GM19438 (cell line): ENCODE results near the gene POMP.
A peak's percentile ranks its signal among the peaks of the same experiment; 100 is the strongest.
"Not testable (repeated sequence)": the region's sequence is repeated elsewhere in the genome, so short reads cannot be mapped to it uniquely, and the experiment has no call there.

Source experiments
- ATAC-seq: cut with Tn5 transposase; IDR thresholded peaks from one replicate; pipeline ENCODE4 v1.9.1; 2021; ENCODE audit warnings: low read depth; ENCODE audit not compliant: unreplicated experiment

POMP gene

DNA sequence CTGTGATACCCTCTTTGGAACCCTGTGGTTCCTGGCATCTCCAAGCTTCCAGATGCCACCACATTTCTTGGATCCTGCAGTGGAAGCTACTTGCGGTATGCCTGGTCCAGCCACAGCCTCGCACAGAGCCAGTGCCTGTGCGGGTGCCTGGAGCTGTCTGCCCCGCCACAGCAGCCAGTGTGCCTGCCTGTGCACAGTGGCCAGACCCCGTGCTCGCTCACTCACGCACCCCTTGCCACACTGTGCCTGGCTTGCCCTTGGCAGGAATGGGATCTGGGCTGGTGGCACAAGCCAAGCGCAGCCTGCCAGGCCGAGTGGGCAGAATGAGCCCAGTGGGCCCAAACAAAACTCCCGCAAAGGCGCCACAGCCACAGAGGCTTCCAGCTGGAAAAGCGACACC is 26.2 kb downstream of the POMP start:
- no peak for ATAC-seq

DNA sequence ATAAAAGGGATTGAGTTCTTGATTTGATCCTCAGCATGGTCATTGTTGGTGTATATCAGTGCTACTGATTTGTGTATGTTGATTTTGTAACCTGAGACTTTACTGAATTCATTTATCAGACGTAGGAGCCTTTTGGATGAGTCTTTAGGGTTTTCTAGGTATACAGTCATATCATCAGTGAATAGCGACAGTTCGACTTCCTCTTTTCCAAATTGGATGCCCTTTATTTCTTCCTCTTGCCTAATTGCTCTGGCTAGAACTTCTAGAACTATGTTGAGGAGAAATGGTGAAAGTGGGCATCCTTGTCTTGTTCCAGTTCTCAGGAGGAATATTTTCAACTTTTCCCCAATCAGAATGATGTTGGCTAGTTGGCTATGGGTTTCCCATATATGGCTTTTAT is 27.0 kb downstream of the POMP start:
- ATAC-seq: no peak

DNA sequence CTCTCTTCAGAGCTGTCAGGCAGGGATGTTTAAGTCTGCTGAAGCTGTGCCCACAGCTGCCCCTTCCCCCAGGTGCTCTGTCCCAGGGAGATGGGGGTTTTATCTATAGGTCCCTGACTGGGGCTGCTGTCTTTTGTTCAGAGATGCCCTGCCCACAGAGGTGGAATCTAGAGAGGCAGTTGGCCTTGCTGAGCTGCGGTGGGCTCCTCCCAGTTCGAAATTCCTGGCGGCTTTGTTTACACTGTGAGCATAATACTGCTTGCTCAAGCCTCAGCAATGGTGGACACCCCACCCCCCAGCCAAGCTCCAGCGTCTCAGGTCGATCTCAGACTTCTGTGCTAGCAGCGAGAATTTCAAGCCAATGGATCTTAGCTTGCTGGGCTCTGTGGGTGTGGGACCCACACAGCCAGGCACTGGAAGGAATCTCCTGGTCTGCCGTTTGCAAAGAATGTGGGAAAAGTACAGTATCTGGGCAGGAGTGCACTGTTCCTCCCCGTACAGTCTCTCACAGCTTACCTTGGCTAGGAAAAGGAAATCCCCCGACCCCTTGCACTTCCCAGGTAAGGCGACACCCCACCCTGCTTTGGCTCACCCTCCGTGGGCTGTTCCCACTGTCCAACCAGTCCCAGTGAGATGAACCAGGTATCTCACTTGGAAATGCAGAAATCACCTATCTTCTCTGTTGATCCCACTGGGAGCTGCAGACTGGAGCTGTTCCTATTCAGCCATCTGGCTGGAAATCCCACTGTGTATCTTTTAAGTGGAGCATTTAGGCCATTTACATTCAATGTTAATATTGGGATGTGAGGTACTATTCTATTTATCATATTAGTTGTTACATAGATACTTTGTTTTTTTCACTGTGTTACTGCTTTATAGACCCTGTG is 34.9 kb downstream of the POMP start:
- not testable (repeated sequence) for ATAC-seq

DNA sequence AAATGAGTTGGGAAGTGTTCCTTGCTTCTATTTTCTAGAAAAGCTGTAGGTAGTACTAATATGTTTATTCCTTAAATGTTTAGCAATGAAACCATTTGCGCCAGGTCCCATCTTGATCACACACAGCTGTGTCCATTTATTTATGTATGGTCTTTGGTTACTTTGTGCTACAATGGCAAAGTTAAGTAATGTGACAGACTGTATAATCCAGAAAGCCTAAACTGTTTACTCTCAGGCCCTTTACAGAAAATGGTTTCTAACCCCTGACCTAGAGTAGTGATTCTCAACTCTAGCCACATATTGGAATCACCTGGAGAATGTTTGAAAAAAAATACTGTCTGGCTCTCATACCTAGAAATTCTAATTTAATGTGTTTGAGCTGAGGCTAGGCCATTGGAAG is 38.5 kb downstream of the POMP start:
- no peak for ATAC-seq

DNA sequence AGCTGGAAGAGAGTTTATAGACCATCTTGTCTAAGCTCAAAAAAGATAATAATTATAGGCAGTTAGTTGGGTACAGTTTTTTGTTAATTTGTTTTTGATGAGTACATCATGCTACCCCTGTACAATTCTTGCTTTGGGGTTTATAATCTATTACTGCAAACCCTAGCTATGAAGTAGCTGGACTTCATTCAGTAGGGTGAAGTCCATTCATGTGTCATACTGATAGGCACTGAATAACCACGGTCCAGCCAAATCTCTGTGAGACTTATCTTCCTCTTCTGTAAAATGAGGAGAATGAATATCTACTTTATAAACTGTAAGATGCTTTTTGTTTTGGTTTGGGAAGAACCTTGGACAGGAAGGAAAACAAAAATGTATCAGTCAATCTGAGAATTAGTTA is 40.3 kb downstream of the POMP start:
- ATAC-seq: no peak

DNA sequence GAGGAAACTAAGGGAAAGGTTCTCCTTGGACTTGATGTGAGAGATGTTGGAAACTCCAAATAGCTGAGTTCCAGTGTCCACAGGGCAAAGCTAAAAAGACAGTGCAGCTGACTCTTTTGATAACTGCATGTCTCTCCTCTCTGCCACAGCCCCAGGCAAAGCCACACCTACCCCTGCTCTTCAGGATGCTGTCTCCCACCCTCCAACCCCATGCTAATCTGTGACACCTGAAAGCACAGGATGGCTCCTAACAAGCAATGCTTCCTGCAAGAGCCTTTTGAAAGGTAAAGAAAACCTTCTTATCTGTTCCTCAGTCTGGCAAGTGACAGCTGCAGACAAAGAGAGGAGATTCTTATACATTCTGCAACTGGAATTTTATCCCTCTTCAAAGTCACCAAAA is 45.4 kb downstream of the POMP start:
- ATAC-seq: no peak

DNA sequence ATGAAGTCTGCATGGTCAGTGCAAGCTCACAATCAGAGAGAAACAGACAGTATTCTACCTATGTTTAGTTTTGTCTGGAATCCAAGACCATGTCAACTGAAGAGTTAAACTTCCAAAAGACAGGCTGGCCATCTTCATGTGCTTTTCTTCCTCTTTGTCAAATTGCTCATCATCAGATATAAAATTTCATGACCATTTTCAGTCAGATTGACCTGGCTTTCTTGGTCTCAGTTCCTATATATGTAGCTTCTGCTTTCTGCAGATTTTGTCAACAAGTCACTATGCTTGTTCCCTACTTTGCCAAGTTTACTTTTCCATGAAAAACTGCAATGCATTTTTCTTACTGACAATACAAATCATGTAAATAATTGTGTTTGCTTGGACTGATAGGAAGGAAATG is 46.0 kb downstream of the POMP start:
- ATAC-seq: no peak

DNA sequence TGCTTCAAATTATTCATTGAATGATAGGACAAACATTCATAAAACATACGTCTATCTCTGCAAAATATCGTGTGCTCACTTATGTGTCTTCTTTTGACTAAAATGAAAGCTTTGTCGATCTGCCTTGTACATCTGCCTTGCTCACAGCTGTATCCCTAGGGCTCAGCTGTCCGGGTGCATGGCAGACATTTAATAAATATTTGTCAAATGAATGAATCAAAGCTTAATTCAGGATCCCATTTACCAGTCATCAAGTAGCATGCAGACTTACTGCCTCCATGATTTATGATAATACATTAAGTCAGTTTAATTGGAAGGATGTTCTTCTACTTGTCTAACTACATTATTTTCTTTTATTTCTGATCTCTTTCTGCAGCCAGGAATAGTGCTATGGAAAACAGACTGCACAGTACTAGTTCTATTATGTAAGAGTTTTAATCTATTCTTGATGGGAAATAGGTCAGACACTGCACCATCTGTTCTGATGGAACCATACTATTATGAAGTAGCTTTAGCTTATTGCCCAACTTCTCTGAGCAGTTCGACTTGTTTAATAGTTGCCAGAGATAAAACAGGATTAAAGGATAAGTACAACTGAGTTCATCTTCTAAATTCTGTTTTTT is 46.6 kb downstream of the POMP start:
- ATAC-seq: no peak

DNA sequence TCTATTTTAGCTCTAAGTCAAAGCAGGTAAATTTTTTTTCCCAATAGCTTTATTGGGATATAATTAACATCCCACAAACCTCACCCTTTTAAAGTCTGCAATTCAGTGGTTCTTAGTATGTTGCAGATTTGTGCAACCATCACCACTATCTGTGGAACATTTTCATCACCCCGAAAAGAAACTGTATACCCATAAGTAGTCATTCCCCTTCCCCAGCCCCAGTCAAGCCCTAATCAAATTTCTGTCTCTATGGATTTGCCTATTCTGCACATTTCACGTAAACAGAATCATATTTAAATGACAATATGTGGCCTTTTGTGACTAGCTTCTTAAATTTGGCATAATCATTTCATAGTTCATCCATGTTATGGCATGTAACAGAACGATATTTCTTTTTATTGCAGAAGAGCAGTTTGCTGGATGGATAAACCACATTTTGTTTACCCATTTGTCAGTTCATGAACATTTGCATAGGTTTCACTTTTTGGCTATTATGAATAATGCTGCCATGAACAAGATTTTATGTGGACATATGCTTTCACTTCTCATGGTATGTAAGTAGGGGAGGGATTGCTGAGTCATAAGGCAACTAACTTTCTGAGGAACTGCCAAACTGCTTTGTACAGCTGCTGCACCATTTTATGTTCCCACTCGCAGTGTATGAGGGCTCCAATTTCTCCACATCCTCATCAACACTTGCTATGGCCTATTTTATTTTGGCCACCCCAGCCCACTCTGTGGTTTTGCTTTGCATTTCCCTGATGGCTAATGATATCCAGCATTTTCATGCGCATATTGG is 48.9 kb downstream of the POMP start:
- ATAC-seq: peak; percentile 92

DNA sequence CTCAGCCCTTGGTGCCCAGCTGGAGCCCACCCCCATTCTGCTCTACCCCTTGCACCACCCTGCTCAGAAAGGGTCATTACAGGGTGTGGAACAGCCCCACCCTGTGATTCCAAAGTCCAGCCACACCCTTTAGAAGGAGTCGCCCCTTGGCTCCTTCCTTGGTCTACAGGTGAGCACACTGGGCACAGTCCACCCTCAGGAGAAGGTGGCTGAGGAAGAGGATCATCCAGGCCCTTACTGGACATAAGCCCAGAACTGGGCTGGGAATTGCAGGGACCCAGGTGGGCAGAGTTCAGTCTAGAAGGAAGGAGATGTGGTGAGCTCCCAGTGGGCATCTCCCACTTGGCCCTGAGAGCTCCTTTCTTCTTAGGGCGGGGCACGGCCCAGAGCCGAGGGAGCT is 51.2 kb downstream of the POMP start:
- no peak for ATAC-seq

DNA sequence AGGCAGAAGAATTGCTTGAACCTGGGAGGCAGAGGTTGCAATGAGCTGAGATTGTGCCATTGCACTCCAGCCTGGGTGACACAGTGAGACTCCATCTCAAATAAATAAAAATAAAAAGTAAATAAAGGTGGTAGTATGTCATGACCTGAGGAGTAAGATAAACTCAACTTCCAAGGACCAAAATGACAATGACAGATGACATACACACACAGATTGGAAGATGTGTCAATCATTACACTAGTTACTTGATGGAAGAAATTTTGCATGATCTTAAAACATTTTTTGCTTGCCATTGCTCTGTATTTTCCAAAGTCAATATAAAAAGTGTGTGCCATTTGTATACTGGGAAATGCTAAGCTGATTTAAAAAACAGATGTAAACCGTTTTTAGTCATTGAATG is 55.7 kb downstream of the POMP start:
- no peak for ATAC-seq

DNA sequence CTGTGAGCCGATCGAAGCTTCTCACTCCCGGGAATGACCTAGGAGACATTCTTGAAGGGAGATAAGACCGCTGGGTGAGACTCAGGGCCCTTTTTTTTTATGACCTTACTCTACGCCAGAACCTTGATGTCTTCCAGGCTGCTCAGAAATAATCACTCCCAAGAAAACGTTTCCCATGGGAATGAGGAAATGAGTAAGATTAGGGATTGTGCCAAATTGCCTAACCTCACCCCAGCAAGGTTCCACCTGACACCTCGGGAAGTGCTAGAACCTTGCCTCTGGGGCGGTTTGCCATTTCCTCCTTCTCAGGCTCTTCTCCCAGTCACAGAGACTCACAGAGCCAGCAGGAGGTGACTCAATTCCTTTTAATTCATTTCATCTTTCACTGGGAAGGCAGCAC is 57.6 kb downstream of the POMP start:
- no peak for ATAC-seq

DNA sequence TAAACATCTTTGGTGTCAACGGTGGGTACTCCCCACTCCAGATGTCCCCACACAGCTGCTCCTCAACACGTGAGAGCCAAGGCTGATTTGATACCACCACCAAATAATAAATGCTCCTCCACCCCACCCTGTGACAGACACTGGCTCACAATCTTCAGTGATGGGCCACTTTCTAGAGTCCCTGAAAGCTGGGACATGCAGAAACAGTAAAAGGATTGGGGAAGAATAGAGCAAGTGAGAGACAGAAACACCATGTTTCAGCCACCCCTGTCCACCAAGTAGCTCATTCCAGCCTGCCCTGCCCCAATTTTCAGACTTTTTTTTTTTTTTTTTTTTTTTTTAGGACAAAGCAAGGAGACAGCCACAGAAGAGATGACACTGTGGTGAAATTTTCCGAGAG is 58.2 kb downstream of the POMP start:
- ATAC-seq: no peak

DNA sequence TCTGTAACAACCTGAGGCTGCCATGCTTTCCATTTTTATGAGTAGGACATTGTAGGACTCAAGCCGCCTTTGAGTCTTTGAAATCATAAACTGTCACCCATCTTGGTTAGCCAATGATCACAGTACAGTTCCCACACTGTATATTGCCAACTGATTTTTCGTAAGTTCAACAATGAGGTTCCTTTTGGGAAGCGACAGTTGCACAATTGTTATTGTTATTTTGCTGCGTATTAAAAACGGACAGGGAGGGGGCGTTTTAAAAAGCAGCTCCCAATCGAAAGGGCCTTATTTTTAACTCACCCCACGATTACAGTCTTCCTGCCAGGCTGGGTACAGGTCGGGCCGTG is 59.2 kb downstream of the POMP start:
- ATAC-seq: no peak

DNA sequence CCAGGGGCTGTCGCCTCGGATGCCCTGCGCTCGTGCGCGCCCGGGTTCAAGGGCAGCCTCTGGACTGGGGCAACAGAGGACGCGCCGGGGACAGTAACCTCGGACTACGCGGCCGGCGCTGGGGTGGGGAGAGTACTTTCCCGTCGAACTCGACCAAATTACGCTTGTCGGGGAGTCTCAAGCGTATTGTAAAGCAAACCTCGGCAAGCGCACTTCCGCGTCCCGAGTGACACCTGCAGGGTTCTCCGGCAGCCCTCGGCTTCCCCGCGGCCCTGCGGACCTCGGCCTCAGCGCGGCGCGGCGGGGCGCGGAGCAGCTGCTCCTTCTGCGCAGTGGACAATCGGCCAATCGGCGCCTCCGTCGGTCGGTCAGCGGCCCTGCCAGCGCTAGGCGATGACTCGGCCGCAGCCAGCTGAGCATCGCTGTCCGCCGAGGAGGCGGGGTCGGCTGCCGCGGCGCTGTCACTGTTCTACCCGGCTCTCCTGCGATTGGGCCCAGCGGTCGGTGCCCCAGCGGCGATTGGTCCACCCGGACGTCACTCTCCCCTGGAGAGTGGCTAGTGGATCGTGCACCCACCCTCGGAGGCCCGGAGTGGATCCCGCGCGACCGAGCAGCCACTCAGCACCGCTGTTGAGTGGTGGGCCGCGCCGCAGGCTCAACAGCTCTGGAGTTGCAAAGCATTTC is 59.8 kb downstream of the POMP start, which contains the start of gene SLC46A3:
SLC46A3 (minus strand) TSS at position 428 of the 684 bp plus-strand sequence. CDS start 972 bp downstream, outside the sequence.
- peak; percentile 98 for ATAC-seq

DNA sequence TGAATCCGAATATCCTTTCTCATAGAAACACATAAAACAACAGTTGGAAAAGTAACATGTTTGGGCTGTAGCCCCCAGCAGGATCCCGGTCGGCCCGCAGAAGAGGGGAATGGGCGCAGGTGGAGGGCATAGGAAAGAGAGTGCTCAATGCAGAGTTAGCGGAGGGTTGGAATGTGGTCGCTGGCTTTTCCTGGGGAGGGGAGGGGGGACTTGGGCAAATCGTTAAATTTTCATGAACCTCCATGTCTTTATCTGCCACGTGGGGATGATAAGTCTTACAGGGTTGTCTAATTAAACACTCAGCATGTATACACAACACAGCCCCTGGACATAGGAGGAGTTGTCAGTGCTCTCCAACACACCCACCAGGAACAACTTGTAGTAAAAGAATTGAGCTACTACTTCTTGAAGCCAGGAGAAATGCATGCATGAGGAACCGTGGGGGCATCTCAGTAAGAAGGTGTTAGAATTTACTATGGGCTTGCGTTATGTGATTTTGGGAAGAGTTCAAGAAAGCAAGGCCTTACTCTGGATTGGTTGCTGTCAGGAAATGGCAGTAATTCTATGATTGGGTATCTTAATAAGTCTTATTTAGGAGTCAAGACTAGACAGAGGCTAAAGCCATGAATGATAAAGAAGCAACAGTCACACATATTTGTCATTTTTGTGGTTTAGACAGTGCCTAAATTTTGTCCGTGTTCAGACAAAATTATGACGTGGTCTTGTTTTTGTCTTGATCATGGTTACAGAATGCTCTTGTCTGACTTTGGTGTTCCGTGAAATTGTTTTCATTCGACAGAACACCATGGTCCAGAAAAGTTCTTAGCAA is 60.5 kb downstream of the POMP start:
- ATAC-seq: no peak

DNA sequence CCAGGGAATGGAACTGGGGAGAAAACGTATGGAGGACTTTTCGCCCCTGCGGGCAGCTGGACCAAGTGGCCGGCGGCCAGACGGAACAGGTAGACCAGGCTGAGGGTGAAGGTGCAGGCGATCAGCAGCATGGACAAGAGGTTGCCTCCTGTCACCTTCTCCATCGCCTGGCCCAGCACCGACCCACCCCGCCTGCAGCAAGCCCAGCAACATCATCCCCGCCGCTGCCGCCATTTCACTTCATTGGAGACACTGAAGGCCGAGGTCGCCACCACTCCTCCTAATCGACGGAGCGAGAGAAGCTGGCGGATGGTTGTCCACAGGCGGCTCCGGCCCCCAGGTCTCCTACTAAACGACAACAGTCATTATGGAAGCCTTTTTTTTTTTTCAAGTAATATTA is 64.9 kb downstream of the POMP start:
- no peak for ATAC-seq

DNA sequence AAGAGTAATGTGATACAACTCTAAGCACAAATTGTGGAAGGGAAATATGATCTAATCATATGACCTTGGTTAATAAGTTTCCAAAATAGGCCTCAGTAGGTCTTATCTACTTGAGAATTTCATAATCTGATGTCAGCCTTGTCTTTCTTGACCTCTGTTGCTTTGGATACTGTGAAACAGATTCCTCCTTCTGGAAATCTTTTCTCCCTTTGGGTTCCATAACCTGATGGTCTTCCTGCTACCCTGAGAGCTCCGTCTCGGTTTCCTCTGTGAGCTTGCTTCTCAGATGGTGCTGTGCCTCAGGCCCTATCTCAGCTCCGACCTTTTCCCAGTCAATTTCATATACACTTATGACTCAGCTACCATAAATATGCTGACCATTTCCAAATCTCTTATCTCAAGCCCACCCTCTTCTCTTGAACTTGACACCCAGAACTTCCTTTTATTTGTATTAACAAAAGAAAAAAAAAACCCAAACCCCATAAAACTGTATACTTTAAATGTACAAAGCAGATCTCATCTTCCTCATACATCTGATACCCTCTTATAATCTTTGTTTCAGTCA is 66.2 kb downstream of the POMP start:
- ATAC-seq: no peak
